Stimulated activated CD4-positive, alpha-beta T cell treated with anti-CD3 and anti-CD28 coated beads, Interleukin-2, amount 100 ng/mL, for 24 hours (primary cell): ENCODE data around the gene GARIN5B.
A peak's percentile ranks its signal among the peaks of the same experiment; 100 is the strongest.

Source experiments
- DNase-seq, 2 donors: peaks; one replicate each; pipeline ENCODE4 v3.0.0-alpha.2; 2020

The GARIN5B gene

GRCh38 chr19:55368701-55369563, 5.9 kb upstream of the GARIN5B start:
- peak in 1 of 2 donors; percentile 44 for DNase-seq

- no peak for DNase-seq
These were observed 5.0 kb upstream of the GARIN5B start for GRCh38 chr19:55368106-55368505.

GRCh38 chr19:55366790-55367189, 3.7 kb upstream of the GARIN5B start:
- no peak for DNase-seq

DNA sequence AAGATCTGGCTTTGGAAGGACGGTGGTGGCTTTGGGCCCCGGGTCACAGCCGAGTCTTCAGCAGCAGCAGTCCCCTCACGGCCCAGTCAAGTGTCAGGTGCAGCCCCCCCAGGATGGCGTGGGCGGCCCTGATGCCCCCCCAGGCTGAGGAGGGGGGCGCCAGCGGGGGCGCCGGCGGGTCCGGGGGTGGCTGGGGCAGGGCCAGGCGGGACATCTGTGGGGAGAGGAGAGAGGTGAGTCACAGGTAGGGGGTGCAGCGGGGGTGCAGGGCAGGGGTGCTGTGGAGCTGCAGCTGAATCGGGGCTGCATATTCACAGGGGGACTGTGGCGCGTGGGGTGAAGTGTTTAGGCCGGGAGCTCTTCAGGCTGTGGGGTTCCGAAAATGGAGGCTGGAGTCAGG, 2.9 kb upstream of the GARIN5B start:
- DNase-seq: no peak

DNA sequence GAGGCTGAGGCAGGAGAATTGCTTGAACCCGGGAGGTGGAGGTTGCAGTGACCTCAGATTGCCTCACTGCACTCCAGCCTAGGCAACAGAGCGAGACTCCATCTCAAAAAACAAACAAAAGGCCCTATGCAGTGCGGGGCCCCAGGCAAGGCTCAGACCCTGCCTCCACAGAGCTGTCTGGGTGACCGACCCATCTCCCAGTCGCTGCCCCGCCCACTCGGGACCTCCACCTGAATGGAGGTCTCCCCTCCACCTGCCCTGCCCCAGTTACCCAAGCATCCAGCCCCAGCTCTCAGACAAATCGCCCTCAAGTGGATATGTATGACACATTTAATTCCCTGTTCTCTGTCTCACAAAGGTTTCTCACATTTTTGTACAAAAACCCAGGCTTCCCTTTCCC, 2.2 kb upstream of the GARIN5B start:
- no peak for DNase-seq

GRCh38 chr19:55362174-55362989, 678 bp downstream of the GARIN5B start:
- no peak for DNase-seq

DNA sequence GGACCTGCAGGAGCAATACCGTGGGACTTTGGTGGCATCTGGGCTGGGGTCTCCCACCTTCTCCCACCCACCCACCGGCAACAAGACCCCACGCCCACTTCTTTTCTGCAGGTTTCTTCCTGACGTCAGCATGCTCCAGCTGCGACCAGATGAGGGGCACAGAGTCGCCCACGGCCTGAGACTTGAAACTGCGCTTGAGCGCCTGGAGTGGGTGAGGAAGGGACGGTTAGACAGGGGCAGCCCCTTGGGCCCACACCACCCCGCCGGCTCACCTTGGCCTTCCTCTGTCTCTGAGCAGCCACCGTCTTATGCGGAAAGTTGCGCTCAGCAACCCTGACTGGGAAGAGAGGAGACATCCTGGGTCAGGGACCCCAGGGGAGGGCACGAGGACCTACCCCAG, 2.2 kb downstream of the GARIN5B start:
- no peak for DNase-seq

- DNase-seq: no peak
These were observed 3.8 kb downstream of the GARIN5B start for GRCh38 chr19:55358943-55359908.

DNA sequence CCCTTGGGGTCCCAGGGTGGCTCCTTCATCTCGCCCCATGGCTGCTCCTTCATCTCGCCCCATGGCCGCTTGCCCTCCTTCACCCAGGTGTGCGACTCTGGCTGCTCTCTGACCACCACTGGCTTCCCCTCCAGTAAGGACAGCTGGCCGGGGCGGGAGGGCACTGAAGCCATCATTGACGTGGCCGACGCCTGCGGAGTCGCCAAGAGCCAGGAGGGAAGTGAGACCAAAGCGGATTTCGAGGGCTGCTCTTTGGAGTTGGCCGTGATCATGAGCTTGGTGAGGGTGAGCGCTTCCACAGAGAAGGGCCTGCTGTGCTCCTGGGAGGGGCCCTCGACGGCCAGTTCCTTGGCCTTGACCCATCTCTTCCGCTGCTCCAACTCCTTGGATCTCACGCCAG, 4.6 kb downstream of the GARIN5B start:
- no peak for DNase-seq

DNA sequence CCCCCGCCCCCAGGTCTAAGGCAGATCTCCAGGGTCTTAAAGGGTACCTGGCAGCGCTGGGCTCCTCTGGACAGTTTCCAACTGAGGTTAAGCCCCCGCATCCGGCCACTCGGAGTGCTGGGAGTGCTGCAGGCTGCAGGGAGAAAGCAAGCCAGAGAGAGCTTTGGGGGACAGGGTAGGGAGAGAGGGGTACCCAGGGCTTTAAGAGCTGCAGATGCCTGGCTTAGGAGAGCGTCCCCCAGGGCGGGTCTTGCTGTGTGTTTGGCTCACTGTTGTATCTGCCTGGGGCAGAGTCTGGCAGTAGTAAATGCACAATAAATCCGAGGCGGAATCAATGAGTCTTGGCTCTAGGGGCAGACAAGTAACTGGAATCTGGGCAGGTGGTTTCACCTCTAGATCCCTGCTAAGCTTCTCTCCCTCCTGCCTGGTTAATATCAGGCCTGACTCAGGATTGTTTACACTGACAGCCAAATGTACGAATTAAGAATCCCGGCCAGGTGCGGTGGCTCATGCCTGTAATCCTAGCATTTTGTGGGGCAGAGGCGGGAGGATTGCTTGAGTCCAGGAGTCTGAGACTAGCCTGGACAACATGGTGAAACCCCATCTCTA, 7.7 kb downstream of the GARIN5B start:
- no peak for DNase-seq

- DNase-seq: no peak
These were observed 8.3 kb downstream of the GARIN5B start, which contains the start of gene COX6B2 for GRCh38 chr19:55354698-55355212. Gene COX6B2, minus strand, starts transcription at chr19:55354719. Its CDS starts 198 bp downstream, at chr19:55354521.

- peak; percentile 65 to 74 for DNase-seq
These were observed 9.0 kb downstream of the GARIN5B start for GRCh38 chr19:55353803-55354697.

- DNase-seq: no peak
These were observed 9.7 kb downstream of the GARIN5B start for GRCh38 chr19:55353356-55353802.

- no peak for DNase-seq
These were observed 10.4 kb downstream of the GARIN5B start for GRCh38 chr19:55352549-55353145.

- no peak for DNase-seq
These were observed 11.0 kb downstream of the GARIN5B start for GRCh38 chr19:55352040-55352439.

- DNase-seq: no peak
These were observed 12.3 kb downstream of the GARIN5B start for GRCh38 chr19:55350620-55351315.

DNA sequence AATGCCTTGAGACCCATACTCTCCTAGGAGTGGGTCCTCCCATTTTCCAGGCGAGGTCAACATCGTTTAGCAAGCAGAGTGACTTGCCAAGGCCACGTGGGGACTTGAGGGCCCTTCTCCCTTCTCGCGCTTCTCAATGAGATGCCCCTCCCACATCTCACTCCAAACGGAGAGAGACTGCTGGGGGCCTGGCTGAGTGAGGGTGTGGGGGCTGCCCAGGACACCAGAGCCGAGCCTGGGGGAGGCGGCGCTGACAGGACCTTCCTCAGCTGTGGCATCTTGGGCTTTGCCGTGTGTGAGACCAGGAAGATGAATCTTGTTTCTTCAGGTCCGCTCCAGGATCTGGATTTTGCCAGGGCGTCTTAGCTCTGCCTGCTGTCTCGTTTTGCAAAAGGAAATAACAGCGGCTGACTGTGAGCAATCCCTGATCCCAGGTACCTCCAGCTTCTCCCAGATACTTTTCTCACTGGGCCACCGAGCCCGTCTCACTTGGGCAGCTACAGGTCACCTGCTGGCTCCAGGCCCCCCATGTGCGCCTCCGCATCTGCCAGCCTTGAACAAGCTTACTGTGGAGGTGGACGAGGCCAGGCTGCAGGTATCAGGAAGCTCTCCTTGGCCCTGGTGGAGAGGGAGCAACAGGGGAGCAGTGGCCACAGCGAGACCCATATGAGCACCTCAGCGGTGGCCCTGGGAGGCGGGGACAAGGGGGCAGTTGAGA, 14.6 kb downstream of the GARIN5B start:
- no peak for DNase-seq

DNA sequence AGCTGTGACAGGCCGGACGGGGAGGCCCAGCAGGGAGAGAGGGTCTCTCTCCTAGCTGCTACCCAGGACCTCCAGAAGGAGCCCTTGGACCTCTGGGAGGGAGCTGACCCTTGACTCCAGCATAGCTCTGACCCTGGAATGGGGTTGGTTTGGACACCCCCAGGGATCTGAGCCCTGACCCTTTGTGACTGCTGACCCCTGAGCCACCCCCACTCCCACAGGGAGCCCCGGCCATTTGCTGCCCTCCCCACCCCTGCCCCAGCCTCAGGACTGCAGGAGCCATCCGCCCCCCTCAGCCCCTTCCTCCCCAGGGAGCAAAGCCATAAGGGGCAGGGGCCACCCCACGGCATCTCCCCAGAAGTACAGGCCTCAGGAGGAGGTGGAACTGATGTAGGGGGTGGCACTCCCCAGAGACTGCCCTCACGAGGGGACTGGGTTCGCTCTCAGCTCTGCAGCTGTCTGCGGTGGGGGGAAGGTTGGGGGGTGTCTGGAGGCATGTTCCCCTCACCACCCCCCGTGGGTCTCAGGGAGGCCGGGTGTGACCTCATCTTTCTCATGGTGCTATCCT, 15.5 kb downstream of the GARIN5B start:
- no peak for DNase-seq
